Mesothelial cell of epicardium (in vitro differentiated cells): ENCODE results near the gene ANXA7. TPM values are rescaled to one million over a fixed set of nuclear protein-coding genes. Genes with fewer than 3 reads are reported as not detected.

Experiments used
- DNase-seq, 2 experiments: peaks; one replicate each; pipeline ENCODE4 v3.0.0; 2021; ENCODE audit warnings: low spot score in 2 of 2; ENCODE audit not compliant: unreplicated experiment in 2 of 2
- H3K27ac Mint-ChIP-seq: 2 replicates; pipeline ENCODE4 v1.8.0; 2021; ENCODE audit warnings: mixed read lengths
- H3K27me3 Mint-ChIP-seq: 2 replicates; pipeline ENCODE4 v1.8.0; 2021; ENCODE audit warnings: low read depth, mixed read lengths
- H3K36me3 Mint-ChIP-seq: 2 replicates; pipeline ENCODE4 v1.8.0; 2021; ENCODE audit warnings: mixed read lengths
- H3K4me1 Mint-ChIP-seq: 2 replicates; pipeline ENCODE4 v1.8.0; 2021; ENCODE audit warnings: mixed read lengths
- H3K4me3 Mint-ChIP-seq: 2 replicates; pipeline ENCODE4 v1.8.0; 2021; ENCODE audit warnings: mild to moderate bottlenecking, moderate library complexity, mixed read lengths
- H3K9me3 Mint-ChIP-seq: 2 replicates; pipeline ENCODE4 v1.8.0; 2021; ENCODE audit warnings: mixed read lengths
- total RNA-seq: library from RNA; stranded (reverse); gene quantifications from 3 replicates; pipeline ENCODE4 v1.2.1, GENCODE V29; 2021
- TF ChIP-seq, protein P1 (sequence below): fragments of 200-600 bp; sonication (generic); IDR thresholded peaks from one replicate; pipeline ENCODE4 v1.5.0; 2021; ENCODE audit warnings: antibody characterized with exemption; ENCODE audit not compliant: unreplicated experiment

ANXA7 gene
- total RNA-seq, 1 donor from 2014 or later, result 39.4 TPM

DNA sequence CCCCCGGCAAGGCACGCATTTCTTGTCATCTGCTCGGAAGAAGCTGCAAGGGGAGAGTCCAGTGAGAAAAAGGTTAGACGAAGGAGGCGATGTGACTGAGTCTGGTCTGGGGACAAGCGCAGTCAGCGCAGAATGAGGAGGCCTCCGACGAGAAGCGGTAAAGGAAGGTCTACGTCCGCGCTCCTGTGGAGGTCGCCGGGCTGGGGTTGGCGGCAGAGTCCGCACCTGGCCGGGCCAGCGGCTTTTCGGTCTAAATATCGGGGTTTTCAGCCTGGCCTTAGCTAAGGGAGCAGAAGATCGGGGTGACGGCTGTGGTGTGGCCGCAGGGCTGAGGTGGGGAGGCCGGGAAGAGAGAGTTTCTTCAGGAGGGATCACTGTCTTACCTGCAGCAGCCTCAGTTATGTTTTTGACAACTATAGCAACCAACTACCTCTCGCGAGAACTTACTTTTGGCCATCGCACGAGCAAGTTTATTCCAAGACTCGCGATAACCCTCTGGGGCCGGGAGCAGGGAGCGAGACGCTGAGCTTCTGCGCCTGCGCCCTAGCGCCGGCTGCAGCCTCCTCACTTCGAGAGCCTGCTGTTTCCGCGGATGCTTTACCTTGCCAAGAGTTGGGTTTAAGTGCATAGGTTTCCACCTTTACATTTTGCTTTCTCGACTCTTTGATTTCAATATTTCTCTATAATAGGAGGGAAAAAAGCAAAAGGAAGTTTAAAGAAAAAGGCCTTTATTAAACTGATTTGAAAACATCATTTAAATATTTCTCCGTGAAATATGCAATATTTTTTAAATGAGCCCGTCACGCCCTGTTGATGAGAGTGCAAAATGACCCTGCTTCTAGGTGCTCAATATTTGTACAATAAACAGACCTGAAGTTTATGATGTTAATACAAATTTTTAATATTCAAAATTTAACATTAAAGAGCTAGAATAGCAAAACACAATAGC lies 55.3 kb downstream of the ANXA7 start, which contains the start of gene CFAP70:
TSS of gene CFAP70 (minus strand) at position 534 of the 949 bp plus-strand sequence. CDS start 4,068 bp downstream, outside the sequence.
- Mint-ChIP-seq H3K36me3 (peaks cover 13% of the 10 kb centered on the region), H3K27ac (peak within 1 kb of the TSS; percentile 99), H3K9me3 (peaks cover 17% of the 10 kb centered on the region), H3K4me1 (peaks cover 12% of the 10 kb centered on the region), H3K27me3 (peaks cover 26% of the 10 kb centered on the region), H3K4me3 (peak within 1 kb of the TSS; percentile 99)
- DNase-seq, result peak; percentile 88 to 93
- TF ChIP-seq, protein P1, sequence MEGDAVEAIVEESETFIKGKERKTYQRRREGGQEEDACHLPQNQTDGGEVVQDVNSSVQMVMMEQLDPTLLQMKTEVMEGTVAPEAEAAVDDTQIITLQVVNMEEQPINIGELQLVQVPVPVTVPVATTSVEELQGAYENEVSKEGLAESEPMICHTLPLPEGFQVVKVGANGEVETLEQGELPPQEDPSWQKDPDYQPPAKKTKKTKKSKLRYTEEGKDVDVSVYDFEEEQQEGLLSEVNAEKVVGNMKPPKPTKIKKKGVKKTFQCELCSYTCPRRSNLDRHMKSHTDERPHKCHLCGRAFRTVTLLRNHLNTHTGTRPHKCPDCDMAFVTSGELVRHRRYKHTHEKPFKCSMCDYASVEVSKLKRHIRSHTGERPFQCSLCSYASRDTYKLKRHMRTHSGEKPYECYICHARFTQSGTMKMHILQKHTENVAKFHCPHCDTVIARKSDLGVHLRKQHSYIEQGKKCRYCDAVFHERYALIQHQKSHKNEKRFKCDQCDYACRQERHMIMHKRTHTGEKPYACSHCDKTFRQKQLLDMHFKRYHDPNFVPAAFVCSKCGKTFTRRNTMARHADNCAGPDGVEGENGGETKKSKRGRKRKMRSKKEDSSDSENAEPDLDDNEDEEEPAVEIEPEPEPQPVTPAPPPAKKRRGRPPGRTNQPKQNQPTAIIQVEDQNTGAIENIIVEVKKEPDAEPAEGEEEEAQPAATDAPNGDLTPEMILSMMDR, result no peak

DNA sequence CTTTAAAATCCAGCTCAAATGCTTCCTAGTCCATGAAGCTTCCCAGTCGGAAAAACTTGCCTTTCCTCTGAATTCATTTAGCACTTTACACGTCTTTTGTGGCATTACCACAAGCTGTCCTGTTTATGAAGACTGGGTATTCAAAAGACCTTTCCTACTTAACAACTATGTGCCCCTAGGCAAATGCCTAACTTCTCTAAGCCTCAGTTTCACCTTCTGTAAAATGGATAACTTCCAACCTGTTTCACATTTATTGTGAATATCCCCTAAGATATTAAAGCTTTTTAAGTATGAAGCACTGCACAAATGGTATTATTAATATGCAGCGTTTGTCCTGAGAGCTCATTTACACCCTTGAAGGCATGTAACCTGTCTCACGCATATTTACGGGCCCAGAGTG lies 56.0 kb downstream of the ANXA7 start:
- Mint-ChIP-seq H3K4me3 (peak overlapping the region; percentile 99), H3K4me1 (peaks cover 12% of the 10 kb centered on the region), H3K27ac (peak overlapping the region; percentile 99), H3K27me3 (peaks cover 33% of the 10 kb centered on the region), H3K36me3 (peaks cover 9% of the 10 kb centered on the region), H3K9me3 (peaks cover 14% of the 10 kb centered on the region)
- DNase-seq, result no peak
- TF ChIP-seq, protein P1, result no peak

GRCh38 chr10:73357166-73357565 lies 56.7 kb downstream of the ANXA7 start:
- Mint-ChIP-seq H3K4me3 (peak overlapping the region; percentile 99), H3K27me3 (peaks cover 39% of the 10 kb centered on the region), H3K27ac (no peak overlapping the region), H3K36me3 (peaks cover 4% of the 10 kb centered on the region), H3K4me1 (peaks cover 12% of the 10 kb centered on the region), H3K9me3 (peaks cover 7% of the 10 kb centered on the region)
- TF ChIP-seq, protein P1, result no peak
- no peak for DNase-seq

GRCh38 chr10:73344269-73344668 lies 69.6 kb downstream of the ANXA7 start:
- H3K4me3 Mint-ChIP-seq, result no peak overlapping the region

GRCh38 chr10:73340121-73340520 lies 73.7 kb downstream of the ANXA7 start:
- H3K4me3 Mint-ChIP-seq, result no peak overlapping the region
- H3K27me3 Mint-ChIP-seq, result no peaks in the 10 kb centered on the region
- no peak for DNase-seq
- TF ChIP-seq, protein P1, result no peak
- no peak overlapping the region for H3K27ac Mint-ChIP-seq
- no peaks in the 10 kb centered on the region for H3K4me1 Mint-ChIP-seq
- no peaks in the 10 kb centered on the region for H3K36me3 Mint-ChIP-seq
- no peaks in the 10 kb centered on the region for H3K9me3 Mint-ChIP-seq

More at GRCh38 chr10:73344269-73344668, 69.6 kb downstream of the ANXA7 start:
- Mint-ChIP-seq H3K36me3 (peaks cover 1% of the 10 kb centered on the region), H3K27me3 (peaks cover 4% of the 10 kb centered on the region), H3K9me3 (no peaks in the 10 kb centered on the region), H3K27ac (no peak overlapping the region), H3K4me1 (no peaks in the 10 kb centered on the region)
- DNase-seq, result no peak
- TF ChIP-seq, protein P1, result no peak
